GM21723 (cell line): ENCODE measurements around the gene PLA2G7.

Experiments used
- ATAC-seq: cut with Tn5 transposase; IDR thresholded peaks from one replicate; pipeline ENCODE4 v1.9.1; 2021; ENCODE audit warnings: mild to moderate bottlenecking, moderate library complexity; ENCODE audit not compliant: unreplicated experiment

Gene PLA2G7

GRCh38 chr6:46690141-46690755 is 44.9 kb downstream of the PLA2G7 start:
- no peak for ATAC-seq

GRCh38 chr6:46689657-46690056 is 45.5 kb downstream of the PLA2G7 start:
- ATAC-seq, result no peak

GRCh38 chr6:46688966-46689335 is 46.2 kb downstream of the PLA2G7 start:
- no peak for ATAC-seq

GRCh38 chr6:46688117-46688965 is 46.8 kb downstream of the PLA2G7 start:
- ATAC-seq, result no peak

GRCh38 chr6:46687619-46688097 is 47.5 kb downstream of the PLA2G7 start, which contains the start of gene TDRD6:
TSS of gene TDRD6 (plus strand) at chr6:46687885. CDS start at chr6:46688129, 244 bp downstream.
- ATAC-seq, result no peak

- no peak for ATAC-seq
Observed at GRCh38 chr6:46684771-46685170, 50.4 kb downstream of the PLA2G7 start.

- ATAC-seq, result no peak
Observed at GRCh38 chr6:46677314-46677654, 57.9 kb downstream of the PLA2G7 start.

GRCh38 chr6:46676604-46677313 is 58.4 kb downstream of the PLA2G7 start:
- no peak for ATAC-seq

- no peak for ATAC-seq
Observed at GRCh38 chr6:46674410-46674809, 60.8 kb downstream of the PLA2G7 start.

GRCh38 chr6:46667377-46667776 is 67.8 kb downstream of the PLA2G7 start:
- no peak for ATAC-seq

GRCh38 chr6:46661483-46661882 is 73.7 kb downstream of the PLA2G7 start:
- ATAC-seq, result no peak

GRCh38 chr6:46657642-46658041 is 77.5 kb downstream of the PLA2G7 start:
- ATAC-seq, result no peak

GRCh38 chr6:46655803-46656202 is 79.4 kb downstream of the PLA2G7 start:
- no peak for ATAC-seq
